ENCODE results near the gene DPEP3. TPM values are rescaled to one million over a fixed set of nuclear protein-coding genes. Genes with fewer than 3 reads are reported as not detected.

The DPEP3 gene
- polyA plus RNA-seq, 1 donor (not counting 4 experiments of a cell fraction or from before 2014, with no cell fraction given), result not detected

DNA sequence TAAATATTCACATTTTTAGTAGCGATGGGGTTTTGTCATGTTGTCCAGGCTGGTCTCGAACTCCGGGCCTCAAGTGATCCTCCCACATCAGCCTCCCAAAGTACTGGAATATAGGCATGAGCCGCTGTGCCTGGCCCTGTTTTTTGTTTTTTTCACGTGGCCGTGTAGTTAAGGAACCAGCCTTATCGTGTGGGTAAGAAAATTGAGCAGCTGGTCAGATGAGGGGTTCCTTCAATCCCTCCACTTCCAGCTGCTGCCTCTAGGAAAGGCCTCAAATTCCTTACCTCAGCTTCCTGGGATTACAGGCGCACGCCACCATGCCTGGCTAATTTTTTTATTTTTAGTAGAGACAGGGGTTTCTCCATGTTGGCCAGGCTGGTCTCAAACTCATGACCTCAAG, 24.9 kb upstream of the DPEP3 start:
- H3K9ac ChIP-seq (ENCODE audit: control insufficient read depth, extremely low read depth, insufficient read depth, low read length), result peak overlapping the region; percentile 69
- dilution Hi-C loops (cut with MboI; ENCODE audit: extremely low pct_ligation_motif_present, low sequenced_read_pairs), result no loop called here

DNA sequence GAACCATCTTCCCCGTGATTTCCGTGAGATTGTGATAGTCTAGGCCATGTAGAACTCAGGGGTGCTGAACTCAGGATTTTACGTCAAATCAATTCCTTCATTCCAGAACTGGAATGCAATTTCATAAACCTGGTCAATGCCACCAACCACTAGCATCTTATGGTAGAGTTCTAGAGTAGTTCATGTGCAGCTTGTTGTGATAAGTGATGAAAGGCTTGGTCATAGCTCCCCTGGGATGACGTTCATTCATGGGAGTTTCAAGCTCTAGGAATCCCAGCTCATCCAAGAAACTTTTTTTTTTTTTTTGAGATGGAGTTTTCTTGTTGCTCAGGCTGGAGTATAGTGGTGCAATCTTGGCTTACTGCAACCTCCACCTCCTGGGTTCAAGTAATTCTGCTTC, 22.7 kb upstream of the DPEP3 start:
- H3K27me3 ChIP-seq (ENCODE audit: control insufficient read depth, extremely low read depth, insufficient read depth, low read length), result no peaks in the 10 kb centered on the region
- H3K4me1 ChIP-seq (ENCODE audit: control insufficient read depth, extremely low read depth, insufficient read depth, low read length), result peaks cover 21% of the 10 kb centered on the region
- no peak overlapping the region for H2AFZ ChIP-seq (ENCODE audit: control insufficient read depth, low read length)
- H3K9ac ChIP-seq (ENCODE audit: control insufficient read depth, extremely low read depth, insufficient read depth, low read length), result no peak overlapping the region
- H3K27ac ChIP-seq (ENCODE audit: control insufficient read depth, insufficient read depth, low read length), result no peak overlapping the region
- H3K4me3 ChIP-seq (ENCODE audit: control insufficient read depth in 2 of 3, extremely low read depth in 1 of 3, insufficient read depth in 2 of 3, low read depth in 1 of 3, low read length in 3 of 3), result no peak overlapping the region
- DNase-seq (ENCODE audit: low read depth, low spot score), result no peak
- no peaks in the 10 kb centered on the region for H3K36me3 ChIP-seq (ENCODE audit: control insufficient read depth in 2 of 2, extremely low read depth in 1 of 2, insufficient read depth in 2 of 2, low read length in 2 of 2)
- no peaks in the 10 kb centered on the region for H4K20me1 ChIP-seq (ENCODE audit: control insufficient read depth, extremely low read depth, insufficient read depth, low read length)
- no peaks in the 10 kb centered on the region for H3K9me1 ChIP-seq (ENCODE audit: control insufficient read depth, extremely low read depth, insufficient read depth, low read length)
- H3K4me2 ChIP-seq (ENCODE audit: control insufficient read depth, extremely low read depth, insufficient read depth, low read depth, low read length), result no peak overlapping the region
- no peaks in the 10 kb centered on the region for H3K79me2 ChIP-seq (ENCODE audit: control insufficient read depth, insufficient read depth, low read length)
- FAIRE-seq, result no peak
- dilution Hi-C loops (cut with MboI; ENCODE audit: extremely low pct_ligation_motif_present, low sequenced_read_pairs), result no loop called here
- H3K9me3 ChIP-seq (ENCODE audit: control insufficient read depth, low read depth, low read length), result no peaks in the 10 kb centered on the region
- no peak for TF ChIP-seq EZH2 (IDR thresholded peaks at IDR 0.05; ENCODE audit: low read length)
- TF ChIP-seq, protein P1, sequence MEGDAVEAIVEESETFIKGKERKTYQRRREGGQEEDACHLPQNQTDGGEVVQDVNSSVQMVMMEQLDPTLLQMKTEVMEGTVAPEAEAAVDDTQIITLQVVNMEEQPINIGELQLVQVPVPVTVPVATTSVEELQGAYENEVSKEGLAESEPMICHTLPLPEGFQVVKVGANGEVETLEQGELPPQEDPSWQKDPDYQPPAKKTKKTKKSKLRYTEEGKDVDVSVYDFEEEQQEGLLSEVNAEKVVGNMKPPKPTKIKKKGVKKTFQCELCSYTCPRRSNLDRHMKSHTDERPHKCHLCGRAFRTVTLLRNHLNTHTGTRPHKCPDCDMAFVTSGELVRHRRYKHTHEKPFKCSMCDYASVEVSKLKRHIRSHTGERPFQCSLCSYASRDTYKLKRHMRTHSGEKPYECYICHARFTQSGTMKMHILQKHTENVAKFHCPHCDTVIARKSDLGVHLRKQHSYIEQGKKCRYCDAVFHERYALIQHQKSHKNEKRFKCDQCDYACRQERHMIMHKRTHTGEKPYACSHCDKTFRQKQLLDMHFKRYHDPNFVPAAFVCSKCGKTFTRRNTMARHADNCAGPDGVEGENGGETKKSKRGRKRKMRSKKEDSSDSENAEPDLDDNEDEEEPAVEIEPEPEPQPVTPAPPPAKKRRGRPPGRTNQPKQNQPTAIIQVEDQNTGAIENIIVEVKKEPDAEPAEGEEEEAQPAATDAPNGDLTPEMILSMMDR (optimal IDR thresholded peaks at IDR 0.05 in 1 of 3, IDR thresholded peaks at IDR 0.05 in 1 of 3, conservative IDR thresholded peaks at IDR 0.05 in 1 of 3; ENCODE audit: extremely low read depth in 1 of 3, insufficient read depth in 2 of 3, low read length in 3 of 3), result no peak

More for the DNA sequence above, 24.9 kb upstream of the DPEP3 start:
- H3K9me1 ChIP-seq (ENCODE audit: control insufficient read depth, extremely low read depth, insufficient read depth, low read length), result no peaks in the 10 kb centered on the region
- no peaks in the 10 kb centered on the region for H3K27me3 ChIP-seq (ENCODE audit: control insufficient read depth, extremely low read depth, insufficient read depth, low read length)
- no peak for DNase-seq (ENCODE audit: low read depth, low spot score)
- H2AFZ ChIP-seq (ENCODE audit: control insufficient read depth, low read length), result peak overlapping the region; percentile 63
- H3K79me2 ChIP-seq (ENCODE audit: control insufficient read depth, insufficient read depth, low read length), result no peaks in the 10 kb centered on the region
- H3K4me1 ChIP-seq (ENCODE audit: control insufficient read depth, extremely low read depth, insufficient read depth, low read length), result peaks cover 21% of the 10 kb centered on the region
- no peak for FAIRE-seq
- peak overlapping the region; percentile 88 for H3K27ac ChIP-seq (ENCODE audit: control insufficient read depth, insufficient read depth, low read length)
- no peaks in the 10 kb centered on the region for H4K20me1 ChIP-seq (ENCODE audit: control insufficient read depth, extremely low read depth, insufficient read depth, low read length)
- TF ChIP-seq EZH2 (IDR thresholded peaks at IDR 0.05; ENCODE audit: low read length), result no peak
- TF ChIP-seq, protein P1 (optimal IDR thresholded peaks at IDR 0.05 in 1 of 3, IDR thresholded peaks at IDR 0.05 in 1 of 3, conservative IDR thresholded peaks at IDR 0.05 in 1 of 3; ENCODE audit: extremely low read depth in 1 of 3, insufficient read depth in 2 of 3, low read length in 3 of 3), result no peak
- no peaks in the 10 kb centered on the region for H3K9me3 ChIP-seq (ENCODE audit: control insufficient read depth, low read depth, low read length)
- H3K4me2 ChIP-seq (ENCODE audit: control insufficient read depth, extremely low read depth, insufficient read depth, low read depth, low read length), result peak overlapping the region; percentile 71
- H3K36me3 ChIP-seq (ENCODE audit: control insufficient read depth in 2 of 2, extremely low read depth in 1 of 2, insufficient read depth in 2 of 2, low read length in 2 of 2), result no peaks in the 10 kb centered on the region
- H3K4me3 ChIP-seq (ENCODE audit: control insufficient read depth in 2 of 3, extremely low read depth in 1 of 3, insufficient read depth in 2 of 3, low read depth in 1 of 3, low read length in 3 of 3), result no peak overlapping the region

Data from keratinocyte (primary cell).